Testis (tissue), 3 donors: ENCODE measurements around the gene ESR1. TPM values are rescaled to one million over a fixed set of nuclear protein-coding genes. Genes with fewer than 3 reads are reported as not detected.

Source experiments
- DNase-seq: peaks from one replicate; pipeline ENCODE4 v3.0.0-alpha.2; 2019
- H3K27ac ChIP-seq, 2 donors: fragments of 200-600 bp; sonication (generic); one replicate each; pipeline ENCODE4 v1.5.1; 2019
- H3K27me3 ChIP-seq: fragments of 200-600 bp; sonication (generic); one replicate; pipeline ENCODE4 v1.5.1; 2019
- H3K36me3 ChIP-seq: fragments of 200-600 bp; sonication (generic); one replicate; pipeline ENCODE4 v1.5.1; 2017; ENCODE audit warnings: low read depth; ENCODE audit errors: missing control alignments
- H3K4me1 ChIP-seq: fragments of 200-600 bp; sonication (generic); one replicate; pipeline ENCODE4 v1.5.1; 2019
- H3K4me3 ChIP-seq, 2 donors: fragments of 200-600 bp; sonication (generic); one replicate each; pipeline ENCODE4 v1.5.1; 2017 to 2019
- H3K9me3 ChIP-seq: fragments of 200-600 bp; sonication (generic); one replicate; pipeline ENCODE4 v1.5.1; 2017
- CTCF ChIP-seq, 3 experiments: fragments of 450-650 bp in 2 of 3; fragments of 200-600 bp in 1 of 3; sonication (generic) in 1 of 3; IDR thresholded peaks; one replicate each; pipeline ENCODE4 v1.5.1; 2016 to 2019; ENCODE audit warnings: antibody characterized with exemption in 3 of 3, mild to moderate bottlenecking in 2 of 3, moderate library complexity in 1 of 3
- POLR2A ChIP-seq: fragments of 450-650 bp; IDR thresholded peaks from one replicate; pipeline ENCODE4 v1.6.1; 2017; ENCODE audit warnings: antibody characterized with exemption, mild to moderate bottlenecking, moderate library complexity
- WGBS, 2 donors: methylation state at CpG; one replicate each; pipeline ENCODE4 v1.1.5; 2018; 5-methylcytosine and 5-hydroxymethylcytosine counted together
- intact Hi-C: fragments of 100-400 bp; cut with DNase I; formaldehyde crosslinking; loops from one replicate; pipeline ENCODE4 v1.15.1; 2023; ENCODE audit warnings: low total_unique reads
- polyA plus RNA-seq: library from polyadenylated mRNA; stranded (reverse); fragments of 350-450 nt; fragmentation: Illumina TruSeq; extraction: RNeasy Lipid Tissue Mini Kit (QIAGEN cat#74804); gene quantifications from one replicate; pipeline ENCODE4 v1.2.3, GENCODE V29; 2014; ENCODE audit warnings: low read depth, low replicate concordance; ENCODE audit not compliant: insufficient read depth
- total RNA-seq, 2 donors: library from RNA; depleted of rRNA; stranded (reverse); fragments of >200 nt; gene quantifications; one replicate each; pipeline ENCODE4 v1.2.3, GENCODE V29; 2016

ESR1 gene
- total and polyA plus RNA-seq, 3 donors from 2014 or later = 4.3 to 9.3 (median 8.1) TPM

- DNase-seq = no peak
- no peak for TF ChIP-seq POLR2A
- TF ChIP-seq CTCF (IDR thresholded peaks at IDR 0.05) = no peak
- Histone ChIP-seq H3K27ac (no peak overlapping the region), H3K27me3 (no peaks in the 10 kb centered on the region), H3K4me1 (peaks cover 11% of the 10 kb centered on the region), H3K9me3 (no peaks in the 10 kb centered on the region), H3K36me3 (no peaks in the 10 kb centered on the region), H3K4me3 (peak overlapping the region; percentile 36 to 59)
- WGBS, 2 donors = 29% methylated on average over 36 to 60 of the region's 60 CpGs
- intact Hi-C loops = no loop called here
Observed at GRCh38 chr6:151808371-151809241, 1.1 kb downstream of the ESR1 start.

GRCh38 chr6:151811081-151811480 lies 3.6 kb downstream of the ESR1 start:
- Histone ChIP-seq H3K27ac (no peak overlapping the region), H3K36me3 (no peaks in the 10 kb centered on the region), H3K4me3 (no peak overlapping the region), H3K9me3 (no peaks in the 10 kb centered on the region), H3K27me3 (no peaks in the 10 kb centered on the region), H3K4me1 (peaks cover 1% of the 10 kb centered on the region)
- 70 to 79% methylated on average over 2 of the region's 2 CpGs for WGBS, 2 donors
- TF ChIP-seq CTCF (IDR thresholded peaks at IDR 0.05) = no peak
- no peak for TF ChIP-seq POLR2A
- intact Hi-C loops = no loop called here
- no peak for DNase-seq

GRCh38 chr6:151813858-151814257 lies 6.4 kb downstream of the ESR1 start:
- 92 to 93% methylated on average over 7 of the region's 7 CpGs for WGBS, 2 donors
- Histone ChIP-seq H3K36me3 (no peaks in the 10 kb centered on the region), H3K4me1 (no peaks in the 10 kb centered on the region), H3K27me3 (no peaks in the 10 kb centered on the region), H3K27ac (no peak overlapping the region), H3K4me3 (no peak overlapping the region), H3K9me3 (no peaks in the 10 kb centered on the region)
- DNase-seq = no peak
- no peak for TF ChIP-seq POLR2A
- TF ChIP-seq CTCF (IDR thresholded peaks at IDR 0.05) = no peak
- intact Hi-C loops = no loop called here

- DNase-seq = no peak
- TF ChIP-seq POLR2A = no peak
- no peak overlapping the region for H3K27ac ChIP-seq
- H3K9me3 ChIP-seq = no peaks in the 10 kb centered on the region
- no peaks in the 10 kb centered on the region for H3K4me1 ChIP-seq
- 62 to 74% methylated on average over 1 of the region's 1 CpG for WGBS, 2 donors
- intact Hi-C loops = no loop called here
- H3K36me3 ChIP-seq = no peaks in the 10 kb centered on the region
- no peaks in the 10 kb centered on the region for H3K27me3 ChIP-seq
- no peak overlapping the region for H3K4me3 ChIP-seq
Observed at GRCh38 chr6:151814614-151815013, 7.1 kb downstream of the ESR1 start.

GRCh38 chr6:151822252-151823111 lies 15.0 kb downstream of the ESR1 start:
- Histone ChIP-seq H3K27ac (no peak overlapping the region), H3K4me3 (no peak overlapping the region), H3K36me3 (no peaks in the 10 kb centered on the region), H3K9me3 (no peaks in the 10 kb centered on the region), H3K27me3 (no peaks in the 10 kb centered on the region), H3K4me1 (no peaks in the 10 kb centered on the region)
- DNase-seq = no peak
- no peak for TF ChIP-seq CTCF (IDR thresholded peaks at IDR 0.05)
- no peak for TF ChIP-seq POLR2A
- intact Hi-C loops = no loop called here
- WGBS, 2 donors = 81% methylated on average over 7 of the region's 7 CpGs
